Sciatic nerve (tissue), 2 donors: ENCODE results near the gene PAM. TPM values are rescaled to one million over a fixed set of nuclear protein-coding genes. Genes with fewer than 3 reads are reported as not detected.

Experiments used
- ATAC-seq: fragments of 200-7000 bp; cut with Tn5 transposase; one replicate; pipeline ENCODE4 v1.9.1; 2020; ENCODE audit warnings: mild to moderate bottlenecking, moderate library complexity
- DNase-seq: peaks from one replicate; pipeline ENCODE4 v3.0.0-alpha.2; 2020; ENCODE audit warnings: low spot score
- intact Hi-C: fragments of 100-400 bp; cut with DNase I; formaldehyde crosslinking; loops from one replicate; pipeline ENCODE4 v1.14.2; 2022
- total RNA-seq: library from RNA; stranded (reverse); fragmentation: NEBNext Ultra II Directional; extraction: Animal tissue kit (Norgen Biotek cat#: 25700); gene quantifications from one replicate; pipeline ENCODE4 v1.2.1, GENCODE V29; 2021
- donor health status: DM: no; HTN: no; CAD: no.
- donor health status: DM: no; HTN: no; CAD: no.

PAM gene
- total RNA-seq, 1 donor from 2014 or later: 188 TPM

DNA sequence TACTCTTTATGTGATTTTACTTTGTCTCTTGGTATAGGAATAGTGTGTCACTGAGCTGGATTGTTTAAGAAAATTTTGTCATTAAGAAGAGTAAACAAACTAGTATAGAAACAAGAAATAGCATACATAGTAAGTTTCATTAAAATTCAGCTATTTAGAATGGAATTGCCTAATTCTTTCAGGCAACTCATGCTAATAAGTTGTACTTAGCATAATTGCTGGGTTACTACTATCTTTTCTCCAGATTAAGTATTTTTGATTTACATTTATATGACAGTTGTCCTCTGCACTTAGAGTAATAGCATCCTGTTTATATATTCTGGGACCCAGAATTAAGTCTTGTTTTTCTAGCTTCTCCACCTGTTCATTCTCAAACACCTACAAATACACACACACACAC lies 85.9 kb downstream of the PAM start:
- ATAC-seq (no peak), DNase-seq (no peak)
- intact Hi-C loops: no loop called here

DNA sequence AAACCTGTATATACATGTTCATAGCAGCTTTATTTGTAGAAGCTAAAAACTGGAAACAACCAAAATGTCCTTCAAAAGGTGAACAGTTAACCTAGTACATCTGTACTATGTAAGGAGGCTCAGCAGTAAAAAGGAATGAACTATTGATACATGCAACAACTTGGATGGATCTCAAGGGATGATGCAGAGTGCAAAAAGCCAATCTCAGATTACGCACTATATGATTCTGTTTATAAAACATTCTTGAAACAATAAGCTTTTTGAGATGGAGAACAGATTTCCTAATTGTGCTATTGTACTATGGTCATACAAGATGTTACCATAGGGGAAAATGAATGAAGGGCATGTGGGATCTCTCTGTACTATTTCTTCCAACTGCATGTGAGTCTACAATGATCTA lies 88.9 kb downstream of the PAM start:
- intact Hi-C loops: no loop called here

DNA sequence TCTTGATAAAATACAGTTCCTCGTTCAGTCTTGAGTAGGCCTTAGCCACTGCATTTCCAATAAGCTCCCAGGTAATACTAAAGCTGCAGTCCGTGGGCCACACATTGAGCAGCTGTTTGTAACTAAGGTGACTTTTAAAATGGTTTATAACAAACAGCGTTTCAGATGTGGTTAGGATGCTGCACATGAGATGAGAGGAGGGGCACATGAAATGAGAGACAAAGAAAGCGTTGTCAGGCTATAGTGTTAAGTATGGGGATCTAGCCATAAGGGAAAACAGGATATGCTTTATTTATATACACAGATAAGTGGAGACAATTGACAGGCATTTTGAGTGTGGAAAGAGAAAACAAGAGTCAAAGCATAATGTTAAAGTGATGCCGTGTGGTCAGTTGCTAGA lies 89.9 kb downstream of the PAM start:
- intact Hi-C loops: no loop called here
- no peak for DNase-seq
- no peak for ATAC-seq

More for the DNA sequence above, 88.9 kb downstream of the PAM start:
- ATAC-seq (no peak), DNase-seq (no peak)

DNA sequence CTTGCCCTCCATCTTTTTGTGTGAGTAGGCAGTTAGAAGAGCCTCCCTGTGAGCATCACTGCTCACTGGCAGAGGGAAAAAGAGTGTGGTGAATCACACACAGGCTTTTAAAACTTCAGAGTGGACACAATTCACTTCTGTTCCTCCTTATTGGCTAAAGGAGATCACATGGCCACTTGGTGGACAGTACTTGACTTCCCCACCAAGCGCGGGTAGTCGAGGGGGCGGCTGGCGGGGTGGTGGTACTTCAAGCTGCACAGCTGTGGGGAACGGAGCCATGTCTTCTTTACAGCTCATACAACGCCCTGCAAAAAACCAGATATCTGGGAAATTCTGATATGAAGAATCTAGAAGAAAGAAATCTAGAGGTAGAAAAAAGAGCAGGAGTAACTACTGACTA lies 95.4 kb downstream of the PAM start:
- no peak for ATAC-seq
- intact Hi-C loops: no loop called here
- no peak for DNase-seq

DNA sequence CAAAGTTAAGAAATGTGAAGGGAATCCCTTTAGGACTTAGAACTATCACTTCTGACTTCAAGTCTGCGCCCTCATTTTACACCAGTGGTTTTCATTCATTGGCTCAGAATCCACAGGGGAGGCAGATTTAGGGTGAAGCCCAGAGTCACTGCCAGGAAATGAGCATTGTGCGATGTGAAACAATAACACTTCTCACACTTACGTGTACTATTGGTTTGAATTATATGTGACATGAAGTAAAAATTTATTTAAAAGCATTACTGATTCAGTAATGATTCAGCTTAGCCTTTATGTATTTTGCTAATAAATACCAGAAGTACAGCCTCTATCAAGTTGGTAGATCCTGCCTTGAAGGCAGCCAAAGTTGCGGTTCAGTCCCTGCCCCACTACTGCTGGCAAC lies 98.6 kb downstream of the PAM start:
- intact Hi-C loops: no loop called here
- DNase-seq: no peak

DNA sequence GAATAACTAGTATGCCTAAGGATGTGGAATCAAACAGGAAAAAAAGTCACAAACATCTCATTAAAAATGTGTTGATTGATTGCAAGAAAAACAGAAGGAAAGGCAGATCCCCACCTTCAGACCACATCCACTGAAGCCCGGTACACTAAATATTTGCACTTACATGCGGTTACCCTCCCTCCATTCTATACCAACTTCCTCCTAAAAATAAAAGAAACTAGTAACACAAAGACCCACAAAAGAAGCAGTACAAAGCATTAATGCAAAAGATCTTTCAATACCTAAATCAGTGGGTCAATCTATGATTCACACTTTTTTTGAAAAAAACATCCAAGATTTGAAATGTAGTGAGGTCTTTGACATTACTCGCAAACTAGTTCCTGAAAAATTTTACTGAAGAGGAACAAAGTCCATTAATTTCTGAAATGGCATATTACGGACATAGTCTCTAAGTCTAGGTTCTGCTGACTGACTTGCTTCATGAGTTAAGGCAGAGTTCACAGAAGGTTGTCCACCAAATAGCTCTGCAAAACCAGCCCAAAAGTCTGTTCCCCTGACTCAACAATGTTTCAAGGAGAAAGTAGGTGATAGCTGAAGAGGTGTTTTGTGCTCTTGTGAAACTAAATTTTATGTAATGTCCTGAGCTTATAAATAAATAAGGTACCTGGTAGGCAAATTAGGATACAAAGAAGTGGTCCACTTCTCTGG lies 100.7 kb downstream of the PAM start:
- intact Hi-C loops: no loop called here
- DNase-seq (no peak), ATAC-seq (no peak)

More for the DNA sequence above, 98.6 kb downstream of the PAM start:
- ATAC-seq: no peak

DNA sequence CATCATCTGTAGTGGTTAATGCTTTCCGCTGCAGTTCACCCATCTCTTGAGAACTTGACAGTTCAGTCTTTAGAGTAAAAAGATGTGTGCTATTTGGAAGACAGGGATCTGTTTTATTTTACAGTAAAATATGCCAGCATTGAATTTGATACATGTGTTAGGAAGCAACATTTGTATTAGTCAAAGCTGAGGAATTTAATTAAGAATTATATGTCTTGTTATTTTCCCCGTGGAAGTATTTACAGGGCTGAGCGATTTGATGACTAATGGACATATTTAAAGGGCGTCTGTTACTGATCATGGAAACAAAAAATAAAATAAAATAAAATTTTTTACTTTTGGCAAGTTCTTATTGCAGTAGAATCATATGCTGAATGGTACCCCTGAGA lies 101.3 kb downstream of the PAM start:
- no peak for DNase-seq
- intact Hi-C loops: no loop called here
- ATAC-seq: no peak

DNA sequence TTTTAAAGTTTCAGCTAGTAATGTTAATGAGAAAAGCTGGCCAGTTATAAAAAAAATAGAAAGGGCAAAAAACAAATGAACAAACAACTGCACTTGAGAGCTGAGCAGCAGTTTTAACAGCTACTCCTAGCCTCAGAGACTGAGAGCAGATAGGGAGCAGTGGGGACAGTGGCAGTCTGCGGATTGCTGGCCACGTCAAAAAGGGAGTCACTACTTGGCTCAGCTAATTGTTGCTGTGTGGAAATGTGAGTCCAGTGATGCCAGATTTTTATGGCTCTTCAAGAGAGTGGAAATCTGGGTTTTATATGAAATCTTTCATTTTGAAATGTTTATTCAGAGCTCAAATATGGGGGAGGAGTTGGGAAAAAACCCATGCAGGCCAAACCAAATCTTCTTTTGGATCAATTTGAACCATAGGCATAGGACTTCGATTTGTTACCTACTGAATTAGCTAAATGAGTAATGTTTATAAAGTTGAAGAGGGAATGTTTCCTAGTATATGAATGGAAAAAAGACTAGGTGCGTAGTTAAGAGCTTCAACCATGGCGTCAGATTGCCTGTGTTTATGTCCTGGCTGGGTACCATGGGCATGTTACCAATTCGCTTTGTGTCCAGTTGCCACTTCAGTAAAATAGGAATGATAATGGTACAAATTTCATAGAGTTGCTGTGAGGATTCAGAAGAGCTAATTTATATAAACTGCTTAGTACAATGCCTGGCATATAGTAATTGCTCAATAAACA lies 102.1 kb downstream of the PAM start:
- intact Hi-C loops: no loop called here
- ATAC-seq (peak; percentile 83), DNase-seq (no peak)

DNA sequence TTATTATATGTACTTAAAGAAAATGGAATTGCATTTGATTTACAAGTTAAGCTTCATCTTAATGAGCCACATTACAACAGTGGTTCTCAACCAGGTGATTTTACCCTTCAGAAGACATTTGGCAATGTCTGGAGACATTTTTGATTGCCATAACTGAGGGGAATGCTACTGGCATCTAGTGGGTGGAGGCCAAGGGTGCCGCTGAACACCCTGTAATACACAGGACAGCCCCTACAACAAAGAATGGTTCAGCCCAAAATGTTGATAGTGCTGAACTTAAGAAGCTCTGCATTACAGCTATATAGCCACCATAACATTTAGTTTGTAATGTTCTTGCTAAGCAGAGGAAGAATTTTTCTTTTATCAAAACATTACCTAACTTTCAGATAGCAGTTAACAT lies 103.1 kb downstream of the PAM start:
- intact Hi-C loops: no loop called here
- ATAC-seq (no peak), DNase-seq (no peak)

DNA sequence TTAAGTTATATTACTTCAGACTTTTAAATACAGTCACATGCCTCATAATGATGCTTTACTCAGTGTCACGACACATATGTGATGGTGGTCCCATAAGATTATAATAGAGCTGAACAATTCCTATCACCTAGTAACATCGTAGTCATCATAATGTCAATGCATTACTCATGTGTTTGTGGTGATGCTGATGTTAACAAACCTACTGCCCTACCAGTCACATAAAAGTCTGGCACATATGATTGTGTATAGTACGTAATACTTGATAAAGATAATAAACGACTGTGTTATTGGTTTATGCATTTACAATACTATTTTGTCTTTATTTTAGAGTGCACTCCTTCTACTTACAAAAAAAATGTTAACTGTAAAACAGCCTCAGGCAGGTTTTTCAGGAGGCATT lies 103.7 kb downstream of the PAM start:
- intact Hi-C loops: no loop called here
- ATAC-seq (no peak), DNase-seq (no peak)

DNA sequence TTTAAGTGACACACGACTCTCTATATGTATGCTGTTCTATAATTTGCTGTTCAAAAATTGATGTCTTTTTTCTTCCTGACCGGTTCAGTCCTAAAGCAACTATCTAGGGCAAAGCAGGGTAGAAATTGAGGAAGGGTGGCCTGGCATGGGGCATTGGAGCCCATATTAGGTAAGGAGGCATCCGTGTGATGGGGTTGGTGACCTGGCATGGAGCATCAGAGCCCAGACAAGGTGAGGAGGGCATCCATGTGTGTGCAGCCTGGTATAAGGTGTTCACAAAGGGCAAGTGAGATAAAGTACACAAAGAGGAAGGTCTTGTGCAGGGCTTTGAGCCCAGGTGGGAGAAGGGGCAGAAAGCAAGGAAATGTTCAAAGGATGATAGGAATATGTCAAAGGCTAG lies 104.9 kb downstream of the PAM start:
- no peak for DNase-seq
- intact Hi-C loops: no loop called here
- ATAC-seq: no peak

DNA sequence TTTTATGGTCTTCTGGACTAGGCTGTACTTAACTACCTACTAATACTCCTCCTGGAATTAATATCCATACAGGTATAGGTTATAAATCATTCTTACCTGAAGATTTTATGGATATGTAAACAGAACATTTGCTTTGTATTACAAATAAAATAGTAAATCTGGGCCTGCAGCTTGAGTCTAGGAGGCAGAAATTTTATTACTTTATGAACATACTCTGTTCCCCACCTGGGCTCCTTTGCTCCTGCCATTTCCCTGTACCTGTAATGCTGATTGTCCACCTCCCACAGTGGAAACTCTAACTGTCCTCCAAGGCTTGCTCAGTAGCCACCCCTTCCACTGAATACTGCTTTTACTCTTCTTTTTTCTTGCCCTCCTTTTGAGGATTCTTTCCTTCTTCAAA lies 108.0 kb downstream of the PAM start:
- intact Hi-C loops: no loop called here
- ATAC-seq: no peak
- DNase-seq: no peak

DNA sequence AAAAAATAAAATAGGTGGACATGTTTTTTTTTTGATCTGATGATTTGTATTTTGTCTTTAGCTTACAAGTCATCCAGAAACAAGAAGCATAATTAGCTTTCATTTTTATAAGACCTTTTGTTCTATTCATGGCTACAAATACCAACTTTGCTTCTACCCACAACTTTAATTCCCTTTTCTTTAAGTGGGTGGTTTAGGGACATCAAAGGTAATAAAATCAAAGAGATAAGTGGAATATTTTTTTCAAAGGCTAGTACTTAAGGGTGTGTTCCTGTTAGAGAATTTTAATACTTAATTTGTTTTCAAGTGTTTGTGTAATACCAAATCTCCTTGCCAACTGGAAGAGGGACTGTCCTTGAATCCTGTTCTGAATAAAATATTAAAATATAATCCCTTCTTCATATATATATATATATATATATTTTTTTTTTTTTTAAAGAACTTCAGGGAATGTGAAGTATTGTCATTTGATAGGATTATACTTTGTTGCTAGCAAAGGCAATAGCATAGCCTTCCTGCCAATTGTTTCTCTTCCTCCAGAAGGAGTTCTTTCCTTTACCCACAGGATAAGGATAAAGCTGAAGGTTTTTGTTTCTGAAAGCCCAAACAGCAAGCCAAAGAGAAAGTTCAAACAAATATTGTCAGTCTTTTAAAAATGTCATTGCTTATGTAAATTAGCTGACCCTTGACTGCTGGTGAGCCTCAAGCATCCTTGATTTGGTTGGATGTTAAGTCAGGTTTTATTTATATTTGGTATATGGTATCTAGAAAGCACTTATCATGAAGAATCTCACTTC lies 108.9 kb downstream of the PAM start:
- no peak for ATAC-seq
- intact Hi-C loops: no loop called here
- no peak for DNase-seq

DNA sequence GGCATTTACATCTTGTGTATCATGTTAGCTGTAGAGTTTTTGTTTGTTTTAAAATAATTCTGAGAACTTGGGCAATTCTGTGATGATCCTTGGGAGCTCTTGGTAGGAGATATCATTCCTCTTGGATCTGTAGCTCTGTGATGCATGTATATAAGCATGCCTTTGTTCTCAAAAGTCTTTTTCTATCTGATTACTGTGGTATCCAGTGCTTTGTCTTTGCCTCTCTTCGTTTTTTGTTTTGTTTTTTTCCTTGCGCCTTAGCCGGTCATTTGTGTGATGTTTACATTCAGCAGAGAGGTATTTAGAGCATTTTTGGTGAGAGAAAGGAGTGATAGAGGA lies 110.0 kb downstream of the PAM start:
- DNase-seq (no peak), ATAC-seq (peak; percentile 16)
- intact Hi-C loops: no loop called here

DNA sequence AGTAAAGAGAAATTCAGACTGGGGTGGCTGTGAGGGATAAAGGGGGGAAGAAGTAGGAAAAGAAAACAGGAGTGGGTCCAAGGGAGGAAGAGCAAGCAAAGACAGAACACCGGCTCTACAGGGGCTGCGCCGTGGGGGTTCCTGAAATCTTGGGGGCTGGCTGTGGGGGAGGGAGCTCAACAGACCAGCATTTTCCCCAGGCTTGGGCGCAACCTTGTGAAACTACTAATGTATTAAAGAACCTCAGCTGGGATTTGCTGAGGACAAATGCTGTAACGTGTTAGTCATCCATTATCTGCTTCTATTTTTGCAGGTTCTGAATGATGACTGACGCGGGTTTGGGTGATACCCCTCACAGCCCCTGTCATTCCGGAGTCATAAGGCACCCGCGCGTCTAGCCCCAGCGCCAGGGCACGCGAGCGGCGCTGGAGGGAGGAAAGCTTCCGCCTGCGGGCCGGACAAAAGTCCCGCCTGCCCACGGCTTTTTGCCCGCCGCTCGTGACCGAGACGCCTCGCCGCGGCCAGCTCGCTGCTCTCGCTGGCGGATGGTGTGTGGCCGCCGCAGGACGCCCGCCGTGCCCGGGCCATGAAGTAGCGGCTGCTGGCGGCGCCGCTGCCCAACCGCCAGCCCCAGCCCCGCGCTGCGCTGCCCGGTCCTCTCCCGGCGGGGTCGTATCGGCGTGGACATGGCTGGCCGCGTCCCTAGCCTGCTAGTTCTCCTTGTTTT lies 110.6 kb downstream of the PAM start:
- ATAC-seq (peak; percentile 86), DNase-seq (peak; percentile 77)
- intact Hi-C loops: no loop called here

DNA sequence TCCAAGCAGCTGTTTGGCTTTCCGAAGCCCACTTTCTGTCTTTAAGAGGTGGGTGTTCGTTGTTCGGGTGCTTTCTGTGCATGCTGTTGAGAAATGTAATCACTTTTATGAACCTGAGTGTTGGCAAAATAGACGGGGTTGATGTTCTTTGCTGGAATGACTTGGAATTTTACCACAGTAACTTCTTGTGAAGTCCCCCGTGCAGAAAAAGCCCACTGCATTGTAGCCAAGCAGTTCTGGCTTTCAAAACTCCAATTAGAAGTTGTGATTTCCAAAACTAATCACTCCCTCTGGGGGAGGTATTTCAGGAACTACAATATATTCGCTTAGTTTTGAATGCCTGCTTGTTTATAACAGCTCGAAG lies 111.1 kb downstream of the PAM start:
- ATAC-seq (peak; percentile 6), DNase-seq (no peak)
- intact Hi-C loops: no loop called here

DNA sequence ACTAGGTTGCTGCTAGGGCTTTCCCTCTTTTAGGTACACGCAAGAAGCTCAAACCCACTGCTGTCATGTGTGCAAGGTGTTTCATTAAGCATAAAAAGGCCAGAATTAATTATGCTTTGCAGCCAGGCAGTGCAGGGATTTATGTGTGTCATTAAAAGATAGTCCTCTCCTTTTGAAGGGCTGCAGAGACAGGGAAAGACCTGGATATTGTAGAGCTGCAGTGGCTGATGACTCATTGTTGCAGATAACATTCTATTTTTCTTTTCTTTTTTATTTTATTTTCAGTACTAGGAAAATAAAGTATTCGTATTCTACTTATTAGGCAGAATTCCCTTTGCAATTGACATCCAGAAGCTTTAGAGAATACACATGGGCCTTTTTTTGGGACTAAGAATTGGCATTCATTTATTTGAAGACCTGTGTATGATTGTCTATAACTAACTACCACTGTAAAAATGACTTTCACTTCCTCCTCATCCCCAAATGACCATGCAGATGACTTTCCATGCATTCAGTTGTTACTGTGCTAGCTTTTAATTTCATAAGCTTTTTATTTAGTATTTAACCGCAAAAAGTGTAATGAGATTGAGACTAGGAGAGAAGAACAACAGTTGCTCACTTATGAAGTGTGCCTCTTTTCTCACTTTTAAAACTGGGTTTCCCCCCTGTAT lies 113.0 kb downstream of the PAM start:
- no peak for DNase-seq
- intact Hi-C loops: no loop called here
- no peak for ATAC-seq

DNA sequence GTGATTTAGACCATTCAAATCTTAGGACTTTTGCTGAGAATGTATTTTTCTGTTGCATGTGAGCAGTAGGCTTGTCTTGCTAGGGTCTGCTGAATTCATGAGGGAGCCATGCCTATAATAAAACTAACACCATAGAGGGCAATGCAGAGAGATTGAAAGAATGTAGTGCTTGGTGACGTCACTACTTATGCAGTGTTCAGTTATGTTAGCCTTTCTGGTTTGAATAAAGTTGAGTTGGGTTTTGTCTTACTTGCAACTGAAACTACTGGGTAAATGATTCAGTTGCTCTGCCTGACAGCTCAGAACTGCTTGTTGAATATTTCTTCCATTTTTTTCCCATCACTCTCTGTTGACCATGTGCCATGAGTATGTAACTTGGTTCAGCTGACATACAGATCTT lies 114.1 kb downstream of the PAM start:
- ATAC-seq (no peak), DNase-seq (no peak)
- intact Hi-C loops: no loop called here

DNA sequence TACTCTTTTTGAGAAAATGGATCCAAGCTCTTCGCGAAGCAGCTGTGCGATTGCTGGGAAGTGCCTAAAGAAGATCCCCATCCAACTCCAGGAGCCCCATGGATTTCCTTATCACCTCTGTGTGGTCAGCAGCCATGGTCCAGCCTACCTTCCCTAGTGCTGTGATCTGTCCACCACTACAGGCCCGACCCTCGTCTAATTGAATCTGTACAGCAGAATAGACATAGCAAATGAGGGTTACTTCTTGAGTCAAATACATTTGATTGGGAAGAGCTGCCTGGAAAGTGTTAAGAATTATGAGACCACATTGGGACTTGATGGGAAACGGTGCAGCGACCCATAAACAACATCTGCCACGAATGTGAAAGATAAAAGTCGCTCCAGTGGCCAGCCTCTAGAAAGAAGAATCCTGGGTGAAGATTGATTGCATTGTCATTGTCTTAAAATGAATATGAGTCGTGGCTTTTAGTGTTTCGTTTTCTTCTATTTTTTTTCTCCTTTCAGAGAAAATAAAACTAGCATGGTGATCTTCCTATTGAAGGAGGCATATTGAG lies 118.4 kb downstream of the PAM start:
- intact Hi-C loops: no loop called here
- ATAC-seq (no peak), DNase-seq (no peak)
